HG02798 (cell line): ENCODE measurements around the gene IGFN1.
"Not testable (repeated sequence)": the region's sequence is repeated elsewhere in the genome, so short reads cannot be mapped to it uniquely, and the experiment has no call there.

Source experiments
- ATAC-seq: cut with Tn5 transposase; IDR thresholded peaks from one replicate; pipeline ENCODE4 v1.9.1; 2021; ENCODE audit warnings: mild to moderate bottlenecking; ENCODE audit not compliant: unreplicated experiment, poor library complexity

The IGFN1 gene

GRCh38 chr1:201230676-201231075 lies 40.1 kb downstream of the IGFN1 start:
- ATAC-seq = no peak

- not testable (repeated sequence) for ATAC-seq
Measured at GRCh38 chr1:201239646-201240045, 49.0 kb downstream of the IGFN1 start.

GRCh38 chr1:201240171-201240570 lies 49.5 kb downstream of the IGFN1 start:
- ATAC-seq = no peak

GRCh38 chr1:201241736-201242135 lies 51.1 kb downstream of the IGFN1 start:
- ATAC-seq = no peak

- no peak for ATAC-seq
Measured at GRCh38 chr1:201245082-201245481, 54.5 kb downstream of the IGFN1 start.

- no peak for ATAC-seq
Measured at GRCh38 chr1:201248721-201249559, 58.3 kb downstream of the IGFN1 start.

- no peak for ATAC-seq
Measured at GRCh38 chr1:201250326-201251011, 59.8 kb downstream of the IGFN1 start.

- no peak for ATAC-seq
Measured at GRCh38 chr1:201251411-201251810, 60.8 kb downstream of the IGFN1 start.

GRCh38 chr1:201251851-201252430 lies 61.3 kb downstream of the IGFN1 start:
- ATAC-seq = no peak

- ATAC-seq = no peak
Measured at GRCh38 chr1:201252944-201253371, 62.3 kb downstream of the IGFN1 start.

GRCh38 chr1:201253411-201253810 lies 62.8 kb downstream of the IGFN1 start:
- no peak for ATAC-seq

GRCh38 chr1:201253906-201254624 lies 63.4 kb downstream of the IGFN1 start:
- no peak for ATAC-seq

- ATAC-seq = peak; percentile 42
Measured at GRCh38 chr1:201254625-201255478, 64.2 kb downstream of the IGFN1 start.

- no peak for ATAC-seq
Measured at GRCh38 chr1:201255479-201256362, 65.1 kb downstream of the IGFN1 start.

- ATAC-seq = not testable (repeated sequence)
Measured at GRCh38 chr1:201258132-201258531, 67.5 kb downstream of the IGFN1 start.

- ATAC-seq = no peak
Measured at GRCh38 chr1:201258763-201259230, 68.2 kb downstream of the IGFN1 start.

GRCh38 chr1:201259476-201260235 lies 69.0 kb downstream of the IGFN1 start:
- no peak for ATAC-seq

- no peak for ATAC-seq
Measured at GRCh38 chr1:201260236-201260590, 69.6 kb downstream of the IGFN1 start.
